Lower lobe of right lung (tissue), 2 donors: ENCODE results near the gene LILRA2. TPM values are rescaled to one million over a fixed set of nuclear protein-coding genes. Genes with fewer than 3 reads are reported as not detected.
"Not testable (repeated sequence)": the region's sequence is repeated elsewhere in the genome, so short reads cannot be mapped to it uniquely, and the experiment has no call there.

Experiments
- ATAC-seq, 2 donors: fragments of 200-7000 bp; cut with Tn5 transposase; one replicate each; pipeline ENCODE4 v1.9.1; 2020 to 2022; ENCODE audit warnings: mild to moderate bottlenecking in 2 of 2, moderate library complexity in 2 of 2
- DNase-seq: peaks from one replicate; pipeline ENCODE4 v3.0.0-alpha.2; 2020
- H3K27ac ChIP-seq: fragments of 200-600 bp; one replicate; pipeline ENCODE4 v1.8.0; 2022
- H3K27me3 ChIP-seq: fragments of 200-600 bp; one replicate; pipeline ENCODE4 v1.8.0; 2022; ENCODE audit warnings: low read depth
- H3K36me3 ChIP-seq: fragments of 200-600 bp; one replicate; pipeline ENCODE4 v1.8.0; 2022; ENCODE audit warnings: mild to moderate bottlenecking
- H3K4me1 ChIP-seq: fragments of 200-600 bp; one replicate; pipeline ENCODE4 v1.8.0; 2022
- H3K4me3 ChIP-seq: fragments of 200-600 bp; one replicate; pipeline ENCODE4 v1.8.0; 2022; ENCODE audit warnings: mild to moderate bottlenecking
- H3K9me3 ChIP-seq: fragments of 200-600 bp; one replicate; pipeline ENCODE4 v1.8.0; 2022
- intact Hi-C: fragments of 100-400 bp; cut with DNase I; formaldehyde crosslinking; loops from one replicate; pipeline ENCODE4 v1.11.0; 2022
- total RNA-seq: library from RNA; stranded (reverse); fragmentation: NEBNext Ultra II Directional; extraction: Animal tissue kit (Norgen Biotek cat#: 25700); gene quantifications from one replicate; pipeline ENCODE4 v1.2.1, GENCODE V29; 2021
- TF ChIP-seq, protein P1 (sequence below): fragments of 200-600 bp; IDR thresholded peaks from one replicate; pipeline ENCODE4 v1.8.0; 2022; ENCODE audit warnings: antibody characterized with exemption, mild to moderate bottlenecking
- donor health status: DM: no; HTN: yes; CAD: no; lungs with severe emphysema.

Gene LILRA2
- total RNA-seq, 1 donor from 2014 or later: 25.3 TPM

DNA sequence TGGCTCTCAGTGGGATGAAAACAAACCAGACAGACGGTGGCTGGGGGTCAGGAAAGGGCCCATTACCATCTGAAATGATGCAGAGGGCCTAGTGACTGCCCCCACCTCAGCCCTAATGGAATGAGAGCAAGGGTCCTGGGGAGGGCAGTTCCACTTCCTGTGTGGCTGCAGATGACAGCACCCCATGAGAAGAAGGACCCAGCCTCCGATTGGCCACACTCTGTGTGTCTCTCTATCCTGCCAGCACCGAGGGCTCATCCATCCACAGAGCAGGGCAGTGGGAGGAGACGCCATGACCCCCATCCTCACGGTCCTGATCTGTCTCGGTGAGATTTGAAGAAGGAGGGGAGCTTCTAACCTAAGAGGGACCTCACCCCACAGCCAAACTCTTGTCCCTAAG, 57.2 kb downstream of the LILRA2 start:
- H3K9me3 ChIP-seq: no peaks in the 10 kb centered on the region
- TF ChIP-seq, protein P1, sequence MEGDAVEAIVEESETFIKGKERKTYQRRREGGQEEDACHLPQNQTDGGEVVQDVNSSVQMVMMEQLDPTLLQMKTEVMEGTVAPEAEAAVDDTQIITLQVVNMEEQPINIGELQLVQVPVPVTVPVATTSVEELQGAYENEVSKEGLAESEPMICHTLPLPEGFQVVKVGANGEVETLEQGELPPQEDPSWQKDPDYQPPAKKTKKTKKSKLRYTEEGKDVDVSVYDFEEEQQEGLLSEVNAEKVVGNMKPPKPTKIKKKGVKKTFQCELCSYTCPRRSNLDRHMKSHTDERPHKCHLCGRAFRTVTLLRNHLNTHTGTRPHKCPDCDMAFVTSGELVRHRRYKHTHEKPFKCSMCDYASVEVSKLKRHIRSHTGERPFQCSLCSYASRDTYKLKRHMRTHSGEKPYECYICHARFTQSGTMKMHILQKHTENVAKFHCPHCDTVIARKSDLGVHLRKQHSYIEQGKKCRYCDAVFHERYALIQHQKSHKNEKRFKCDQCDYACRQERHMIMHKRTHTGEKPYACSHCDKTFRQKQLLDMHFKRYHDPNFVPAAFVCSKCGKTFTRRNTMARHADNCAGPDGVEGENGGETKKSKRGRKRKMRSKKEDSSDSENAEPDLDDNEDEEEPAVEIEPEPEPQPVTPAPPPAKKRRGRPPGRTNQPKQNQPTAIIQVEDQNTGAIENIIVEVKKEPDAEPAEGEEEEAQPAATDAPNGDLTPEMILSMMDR: no peak
- no peak overlapping the region for H3K27ac ChIP-seq
- H3K36me3 ChIP-seq: no peaks in the 10 kb centered on the region
- no peaks in the 10 kb centered on the region for H3K4me1 ChIP-seq
- DNase-seq (no peak), ATAC-seq (peak; percentile 35 to 48)
- peaks cover 23% of the 10 kb centered on the region for H3K27me3 ChIP-seq
- intact Hi-C loops: no loop called here
- H3K4me3 ChIP-seq: peak overlapping the region; percentile 27

DNA sequence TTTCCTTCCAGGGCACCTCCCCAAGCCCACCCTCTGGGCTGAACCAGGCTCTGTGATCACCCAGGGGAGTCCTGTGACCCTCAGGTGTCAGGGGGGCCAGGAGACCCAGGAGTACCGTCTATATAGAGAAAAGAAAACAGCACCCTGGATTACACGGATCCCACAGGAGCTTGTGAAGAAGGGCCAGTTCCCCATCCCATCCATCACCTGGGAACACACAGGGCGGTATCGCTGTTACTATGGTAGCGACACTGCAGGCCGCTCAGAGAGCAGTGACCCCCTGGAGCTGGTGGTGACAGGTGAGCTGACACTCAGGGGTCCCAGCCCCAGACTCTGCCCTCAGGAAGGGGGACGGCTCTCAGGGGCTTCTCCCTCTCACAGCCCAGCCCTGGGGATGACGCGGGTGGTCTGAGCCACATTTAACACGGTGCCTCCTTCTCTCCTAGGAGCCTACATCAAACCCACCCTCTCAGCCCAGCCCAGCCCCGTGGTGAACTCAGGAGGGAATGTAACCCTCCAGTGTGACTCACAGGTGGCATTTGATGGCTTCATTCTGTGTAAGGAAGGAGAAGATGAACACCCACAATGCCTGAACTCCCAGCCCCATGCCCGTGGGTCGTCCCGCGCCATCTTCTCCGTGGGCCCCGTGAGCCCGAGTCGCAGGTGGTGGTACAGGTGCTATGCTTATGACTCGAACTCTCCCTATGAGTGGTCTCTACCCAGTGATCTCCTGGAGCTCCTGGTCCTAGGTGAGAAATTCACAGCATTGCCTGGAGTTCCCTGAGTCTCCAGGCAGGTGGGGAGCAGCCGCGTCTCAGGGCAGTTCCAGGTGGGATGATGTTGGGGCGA, 58.1 kb downstream of the LILRA2 start:
- ATAC-seq, H3K4me3 ChIP-seq, H3K9me3 ChIP-seq, H3K4me1 ChIP-seq, DNase-seq, H3K36me3 ChIP-seq, intact Hi-C loops, H3K27ac ChIP-seq: not testable (repeated sequence)
- peaks cover 23% of the 10 kb centered on the region for H3K27me3 ChIP-seq

DNA sequence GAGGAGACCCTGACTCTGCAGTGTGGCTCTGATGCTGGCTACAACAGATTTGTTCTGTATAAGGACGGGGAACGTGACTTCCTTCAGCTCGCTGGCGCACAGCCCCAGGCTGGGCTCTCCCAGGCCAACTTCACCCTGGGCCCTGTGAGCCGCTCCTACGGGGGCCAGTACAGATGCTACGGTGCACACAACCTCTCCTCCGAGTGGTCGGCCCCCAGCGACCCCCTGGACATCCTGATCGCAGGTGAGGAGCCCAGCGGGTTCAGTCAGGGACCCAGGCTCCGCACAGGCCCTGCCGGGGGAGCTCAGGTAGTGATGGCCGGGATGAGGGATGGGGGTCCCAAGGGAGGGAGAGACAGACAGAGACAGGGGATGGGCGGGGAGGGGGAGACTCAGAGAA, 58.9 kb downstream of the LILRA2 start:
- H3K4me3 ChIP-seq, DNase-seq: not testable (repeated sequence)

DNA sequence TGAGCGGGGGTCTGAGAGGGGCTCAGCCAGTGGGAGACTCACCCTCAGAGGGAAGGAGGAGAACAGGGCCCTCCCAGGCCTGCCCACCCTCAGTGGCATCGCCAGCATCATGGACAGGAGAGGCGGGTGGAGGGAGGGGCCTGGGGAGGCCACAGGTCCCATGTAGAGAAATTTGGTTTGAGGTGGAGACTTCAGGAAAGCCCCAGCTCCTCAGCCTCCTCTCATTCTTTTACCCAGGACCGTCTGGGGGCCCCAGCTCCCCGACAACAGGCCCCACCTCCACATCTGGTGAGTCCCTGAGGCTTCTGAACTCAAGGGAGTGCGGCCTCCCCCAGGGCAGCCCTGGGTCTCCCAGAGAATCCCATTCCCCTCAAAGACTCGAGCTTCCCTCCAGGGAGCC, 59.8 kb downstream of the LILRA2 start:
- no peaks in the 10 kb centered on the region for H3K36me3 ChIP-seq
- no peak overlapping the region for H3K4me3 ChIP-seq
- DNase-seq: no peak
- H3K27me3 ChIP-seq: peaks cover 23% of the 10 kb centered on the region
- TF ChIP-seq, protein P1: no peak
- H3K9me3 ChIP-seq: no peaks in the 10 kb centered on the region
- H3K27ac ChIP-seq: no peak overlapping the region
- no peak for ATAC-seq
- intact Hi-C loops: no loop called here
- no peaks in the 10 kb centered on the region for H3K4me1 ChIP-seq

More for the DNA sequence above, 58.9 kb downstream of the LILRA2 start:
- H3K27ac ChIP-seq, intact Hi-C loops, H3K9me3 ChIP-seq, ATAC-seq, H3K36me3 ChIP-seq, H3K4me1 ChIP-seq: not testable (repeated sequence)
- peaks cover 23% of the 10 kb centered on the region for H3K27me3 ChIP-seq

DNA sequence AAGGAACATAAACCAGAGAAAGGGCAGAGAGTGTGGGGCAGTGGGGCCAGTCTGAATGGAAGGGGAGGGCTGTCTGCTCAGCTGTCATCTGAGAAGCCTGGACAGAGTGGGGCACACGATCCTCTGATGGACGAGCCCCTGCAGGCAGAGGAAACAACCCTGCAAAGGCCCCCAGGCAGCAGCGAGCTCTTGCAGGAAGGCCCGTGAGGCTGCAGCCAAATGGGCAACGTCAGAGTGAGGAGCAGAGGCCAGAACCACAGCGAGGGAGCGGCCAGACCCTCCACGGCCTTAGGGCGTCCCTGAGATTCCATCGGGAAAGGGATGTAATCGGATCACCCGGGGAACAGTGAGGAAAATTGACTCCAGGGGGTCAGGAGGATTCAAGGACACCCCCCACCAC, 62.5 kb downstream of the LILRA2 start:
- H3K36me3 ChIP-seq, intact Hi-C loops, H3K4me3 ChIP-seq, H3K9me3 ChIP-seq, H3K4me1 ChIP-seq, H3K27ac ChIP-seq, DNase-seq, ATAC-seq: not testable (repeated sequence)
- peaks cover 20% of the 10 kb centered on the region for H3K27me3 ChIP-seq

DNA sequence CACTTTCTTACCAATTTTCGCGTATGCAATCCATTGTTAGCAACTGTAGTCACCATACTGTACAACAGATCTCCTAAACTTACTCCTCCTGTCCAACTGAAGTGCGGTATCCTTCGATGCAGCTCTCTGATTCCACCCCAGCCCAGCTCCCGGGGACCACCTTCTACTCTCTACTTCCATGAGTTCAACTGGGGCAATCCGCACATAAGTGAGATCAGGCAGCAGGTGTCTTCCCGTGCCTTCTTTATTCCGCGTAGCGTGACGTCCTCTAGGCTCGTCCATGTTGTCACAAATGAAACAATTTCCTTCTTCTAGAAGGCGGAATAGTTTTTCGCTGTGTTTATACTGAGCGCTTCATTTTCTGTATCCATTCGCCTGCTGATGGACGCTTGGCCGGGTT, 65.1 kb downstream of the LILRA2 start:
- H3K27me3 ChIP-seq: peaks cover 19% of the 10 kb centered on the region
- DNase-seq: no peak
- no peak for ATAC-seq
- H3K9me3 ChIP-seq: no peaks in the 10 kb centered on the region
- no peaks in the 10 kb centered on the region for H3K4me1 ChIP-seq
- TF ChIP-seq, protein P1: no peak
- intact Hi-C loops: no loop called here
- H3K27ac ChIP-seq: no peak overlapping the region
- no peak overlapping the region for H3K4me3 ChIP-seq
- H3K36me3 ChIP-seq: no peaks in the 10 kb centered on the region

Other genes with a start within 250 kb of the LILRA2 start
- 6.6 TPM for gene LILRA4, start 234.6 kb upstream of the LILRA2 start, total RNA-seq
- gene LAIR1, start 208.9 kb upstream of the LILRA2 start, total RNA-seq: 176 TPM
- gene TTYH1, start 158.3 kb upstream of the LILRA2 start, total RNA-seq: not detected
- 183 TPM for gene LENG8, start 124.6 kb upstream of the LILRA2 start, total RNA-seq
- gene LENG9, start 110.0 kb upstream of the LILRA2 start, total RNA-seq: 7.3 TPM
- 25.5 TPM for gene CDC42EP5, start 100.5 kb upstream of the LILRA2 start, total RNA-seq
- 0.95 TPM for gene LAIR2, start 71.0 kb upstream of the LILRA2 start, total RNA-seq
- gene LILRA1, start 19.8 kb downstream of the LILRA2 start, total RNA-seq: 7.6 TPM
- gene LILRB1, start 56.7 kb downstream of the LILRA2 start, total RNA-seq: 43.3 TPM
- 43.7 TPM for gene LILRB4, start 89.2 kb downstream of the LILRA2 start, total RNA-seq
- gene KIR3DL3, start 150.7 kb downstream of the LILRA2 start, total RNA-seq: not detected
- 0.38 TPM for gene KIR2DL3, start 164.7 kb downstream of the LILRA2 start, total RNA-seq
- gene KIR2DL1, start 196.0 kb downstream of the LILRA2 start, total RNA-seq: 0.83 TPM
- gene KIR2DL4, start 229.8 kb downstream of the LILRA2 start, total RNA-seq: 0.38 TPM
- gene KIR3DL1, start 242.7 kb downstream of the LILRA2 start, total RNA-seq: 0.71 TPM